GDM1 (cell line): ENCODE results near the gene SH3GL1.

Experiments
- DNase-seq: peaks from one replicate; lab custom pipeline; 2025; lab: John Stamatoyannopoulos, UW

The SH3GL1 gene

DNA sequence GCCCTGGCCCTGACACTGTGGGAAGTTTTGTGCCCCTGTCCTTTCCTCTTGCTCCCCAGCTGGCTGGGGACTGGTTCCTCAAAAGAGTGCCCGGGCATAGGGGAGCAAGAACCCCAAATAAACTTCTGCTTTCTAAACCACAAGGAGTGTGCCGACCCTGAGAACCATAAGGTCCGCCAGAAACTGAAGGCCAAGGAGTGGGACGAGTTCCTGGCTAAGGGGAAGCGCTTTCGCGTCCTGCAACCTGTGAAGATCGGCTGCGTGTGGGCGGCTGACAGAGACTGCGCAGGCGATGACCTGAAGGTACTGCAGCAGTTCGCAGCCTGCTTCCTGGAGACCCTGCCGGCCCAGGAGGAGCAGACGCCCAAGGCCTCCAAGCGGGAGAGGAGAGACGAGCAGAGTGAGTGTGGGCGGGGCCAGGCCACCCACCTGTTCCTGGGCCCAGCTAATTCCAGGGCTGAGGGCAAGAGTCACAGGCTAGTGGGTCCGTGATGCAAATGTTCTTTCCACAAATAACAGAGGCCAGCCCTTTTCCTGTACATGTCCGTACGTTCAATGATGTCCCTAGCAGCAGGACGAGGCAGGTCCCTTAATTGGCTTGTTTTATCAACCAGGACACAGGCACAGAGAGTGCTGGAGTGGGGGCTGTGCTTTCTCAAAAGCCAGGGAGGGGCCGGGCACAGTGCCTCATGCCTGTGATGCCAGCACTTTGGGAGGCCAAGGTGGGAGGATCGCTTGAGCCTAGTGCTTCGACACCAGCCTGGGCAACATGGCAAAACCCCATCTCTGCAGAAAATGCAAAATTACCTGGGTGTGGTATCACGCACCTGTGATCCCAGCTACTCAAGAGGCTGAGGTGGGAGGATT lies 31.7 kb upstream of the SH3GL1 start:
- peak; percentile 13 for DNase-seq

DNA sequence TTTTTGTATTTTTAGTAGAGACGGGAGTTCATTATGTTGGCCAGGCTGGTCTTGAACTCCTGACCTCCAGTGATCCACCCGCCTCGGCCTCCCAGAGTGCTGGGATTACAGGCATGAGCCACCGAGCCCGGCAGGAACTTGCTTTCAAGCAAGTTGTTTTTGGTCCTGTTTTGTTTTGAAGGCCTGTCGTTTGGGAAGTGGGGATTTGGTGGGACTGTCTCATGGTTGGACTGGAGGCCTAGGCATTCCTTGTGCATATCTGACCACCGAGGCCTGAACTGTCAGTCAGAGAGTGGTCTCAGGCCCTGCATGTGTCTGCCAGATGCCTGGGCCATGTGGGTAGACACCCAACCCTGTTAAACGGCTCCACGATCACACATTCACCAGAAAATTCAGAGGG lies 30.9 kb upstream of the SH3GL1 start:
- DNase-seq = no peak

DNA sequence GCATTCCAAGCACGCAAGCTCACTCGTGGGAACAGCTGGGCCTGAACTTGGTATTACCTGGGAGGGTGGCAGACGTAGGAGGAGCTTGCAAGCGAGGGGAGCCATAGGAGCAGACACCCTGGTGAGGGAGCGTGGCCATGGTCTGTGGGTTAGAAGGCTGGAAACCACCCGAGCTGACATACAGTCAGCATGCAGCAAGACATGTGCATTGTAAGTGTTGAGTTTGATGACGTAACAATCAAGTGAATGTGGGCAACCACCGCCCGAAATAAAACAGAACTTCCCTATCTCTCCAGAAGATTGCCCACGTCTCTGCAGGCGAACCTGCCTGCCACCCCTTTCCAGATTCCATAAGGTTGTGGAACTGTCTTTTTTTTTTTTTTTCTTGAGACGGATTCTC lies 30.4 kb upstream of the SH3GL1 start:
- peak; percentile 32 for DNase-seq

DNA sequence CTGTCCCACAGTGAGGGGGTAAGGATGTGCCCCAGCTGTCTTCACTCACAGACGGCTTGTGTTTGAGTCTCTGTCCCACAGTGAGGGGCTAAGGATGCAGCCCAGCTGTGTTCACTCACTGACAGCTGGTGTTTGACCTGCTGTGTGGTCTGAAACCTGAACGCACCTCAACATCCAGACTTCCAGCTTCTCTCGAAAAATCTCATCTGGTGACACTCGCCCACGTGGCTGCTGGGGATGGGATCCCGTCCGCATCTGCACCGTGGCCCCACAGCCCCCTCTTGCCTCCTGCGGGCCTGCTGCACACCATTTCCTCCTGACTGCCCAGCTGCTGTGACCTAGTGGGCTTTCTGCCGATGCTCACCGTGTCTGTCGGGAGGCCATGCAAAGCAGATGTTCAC lies 29.4 kb upstream of the SH3GL1 start:
- no peak for DNase-seq

DNA sequence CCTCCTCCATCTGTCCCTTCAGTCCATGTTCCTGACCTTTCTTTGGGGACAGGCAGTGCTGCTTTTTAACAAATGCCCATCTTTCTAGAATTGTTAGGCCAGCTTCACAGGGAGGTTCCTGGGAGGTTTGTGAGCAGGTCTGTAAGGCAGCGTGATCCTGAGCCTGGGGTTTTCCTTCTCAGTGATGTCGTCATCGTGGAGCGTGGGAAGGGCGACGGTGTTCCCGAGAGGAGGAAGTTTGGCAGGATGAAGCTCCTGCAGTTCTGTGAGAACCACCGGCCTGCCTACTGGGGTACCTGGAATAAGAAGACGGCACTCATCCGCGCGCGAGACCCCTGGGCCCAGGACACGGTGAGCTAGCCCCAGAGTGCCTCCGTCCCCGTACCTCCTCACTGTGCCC lies 28.9 kb upstream of the SH3GL1 start:
- DNase-seq = no peak

DNA sequence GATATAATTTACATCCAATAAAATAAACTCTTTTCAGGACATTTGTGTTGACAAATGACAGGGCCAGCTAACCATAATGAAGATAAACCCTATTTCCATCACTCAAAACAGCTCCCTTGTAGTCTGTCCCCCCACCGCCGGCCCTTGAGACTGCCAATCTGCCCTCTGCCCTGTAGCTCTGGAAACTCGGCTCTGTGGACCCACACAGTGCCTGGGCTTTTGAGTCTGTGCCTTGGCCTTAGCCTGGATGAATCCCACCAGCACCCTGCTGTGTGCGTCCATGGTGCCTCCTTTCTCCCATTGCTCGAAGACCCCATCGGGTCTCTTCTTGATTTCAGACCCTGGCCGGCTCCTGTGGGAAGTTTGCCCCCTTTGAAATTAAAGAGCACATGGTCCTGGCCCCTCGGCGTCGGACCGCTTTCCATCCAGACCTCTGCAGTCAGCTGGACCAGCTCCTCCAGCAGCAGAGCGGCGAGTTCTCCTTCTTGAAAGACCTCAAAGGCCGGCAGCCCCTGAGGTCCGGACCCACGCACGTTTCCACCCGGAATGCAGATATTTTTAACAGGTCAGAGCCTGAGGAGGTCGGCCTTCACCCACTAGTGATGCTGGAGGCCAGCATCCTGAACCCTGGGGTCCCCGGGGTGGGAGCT lies 28.1 kb upstream of the SH3GL1 start:
- no peak for DNase-seq

DNA sequence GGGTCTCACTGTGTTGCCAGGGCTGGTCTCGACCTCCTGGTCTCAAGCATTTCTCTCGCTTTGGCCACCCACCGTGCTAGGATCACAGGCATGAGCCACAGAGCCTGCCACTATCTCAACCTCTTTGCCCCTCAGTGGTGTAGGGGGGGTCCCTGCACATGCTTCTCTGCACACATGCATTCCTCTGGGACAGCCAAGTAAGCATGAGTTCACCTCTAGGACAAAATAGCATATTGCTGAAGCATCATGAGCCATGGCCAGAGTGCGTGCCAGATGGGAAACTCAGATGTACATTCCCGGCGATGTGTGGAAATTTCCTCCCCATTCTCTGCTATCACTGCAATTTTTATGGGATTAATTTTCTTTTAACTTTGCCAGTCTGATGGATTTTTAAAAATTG lies 25.2 kb upstream of the SH3GL1 start:
- no peak for DNase-seq

DNA sequence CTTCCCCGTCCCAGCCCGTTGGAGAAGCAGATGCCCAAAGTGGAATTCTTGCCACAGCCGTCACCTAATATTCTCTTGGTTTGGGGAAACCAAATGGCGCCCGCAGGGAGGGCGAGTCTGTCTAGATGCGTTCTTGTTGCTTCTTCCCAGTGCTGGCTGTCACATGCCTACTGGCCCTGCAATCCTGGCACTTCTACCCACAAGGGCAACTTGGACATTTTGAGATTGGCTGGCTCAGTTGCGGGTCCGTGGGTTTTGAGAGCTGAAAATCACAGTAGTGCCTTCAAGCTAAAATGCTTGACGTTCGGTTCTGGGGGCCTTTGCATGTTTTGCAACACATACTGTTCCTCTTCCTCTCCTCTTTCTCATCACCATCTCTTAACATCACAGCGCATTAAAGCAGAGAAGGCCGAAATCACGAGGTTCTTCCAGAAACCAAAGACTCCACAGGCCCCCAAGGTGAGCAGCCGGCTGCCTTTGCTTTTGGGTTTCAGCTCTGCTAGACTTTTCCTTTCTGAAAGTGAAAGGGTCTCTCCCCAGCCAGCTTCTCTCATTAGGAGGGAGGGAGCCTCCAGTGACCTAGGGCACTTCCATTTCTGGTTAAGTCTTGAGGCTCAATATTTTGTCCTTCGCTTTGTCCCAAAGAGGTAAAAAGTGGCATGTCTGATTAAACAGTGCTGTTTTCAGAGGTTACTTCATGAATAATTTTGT lies 23.2 kb upstream of the SH3GL1 start:
- DNase-seq = no peak

DNA sequence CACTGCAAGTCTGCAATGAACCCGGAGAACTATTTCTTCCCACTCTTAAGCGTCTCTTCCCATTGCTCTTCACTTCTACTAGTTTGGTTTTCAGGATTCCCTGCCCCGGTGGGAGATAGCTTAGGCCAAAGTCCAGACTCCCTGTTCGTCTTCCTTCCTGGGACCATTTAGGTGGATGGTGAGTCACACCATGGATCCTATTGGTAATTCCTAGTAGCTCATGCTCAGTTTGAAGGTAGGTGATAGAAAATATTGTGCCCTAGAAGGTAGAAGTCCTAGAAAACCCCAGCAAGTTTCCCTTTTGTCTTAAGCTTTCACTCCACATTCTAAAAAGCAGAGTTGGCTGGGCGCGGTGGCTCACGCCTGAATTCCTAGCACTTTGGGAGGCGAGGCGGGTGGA lies 15.9 kb upstream of the SH3GL1 start:
- no peak for DNase-seq

DNA sequence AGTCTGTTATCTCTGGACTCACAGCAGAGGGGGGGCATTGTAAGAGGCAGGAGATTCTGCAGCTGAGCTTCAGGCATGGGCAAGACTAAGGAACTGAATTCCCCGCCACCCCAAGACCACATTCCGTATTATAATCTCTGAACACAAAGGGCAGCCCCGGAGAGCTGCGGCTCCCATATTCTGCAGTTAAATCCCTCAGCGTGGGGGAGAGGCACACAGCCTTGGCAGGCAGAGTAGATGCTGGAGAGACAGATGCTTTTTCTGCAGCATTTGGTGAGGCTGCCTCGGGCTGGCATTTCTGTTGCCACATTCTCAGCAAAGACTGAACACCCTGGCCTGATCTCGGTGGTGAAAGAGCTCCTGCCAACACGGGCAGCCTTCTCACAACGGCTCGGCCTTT lies 15.0 kb upstream of the SH3GL1 start:
- DNase-seq = no peak

DNA sequence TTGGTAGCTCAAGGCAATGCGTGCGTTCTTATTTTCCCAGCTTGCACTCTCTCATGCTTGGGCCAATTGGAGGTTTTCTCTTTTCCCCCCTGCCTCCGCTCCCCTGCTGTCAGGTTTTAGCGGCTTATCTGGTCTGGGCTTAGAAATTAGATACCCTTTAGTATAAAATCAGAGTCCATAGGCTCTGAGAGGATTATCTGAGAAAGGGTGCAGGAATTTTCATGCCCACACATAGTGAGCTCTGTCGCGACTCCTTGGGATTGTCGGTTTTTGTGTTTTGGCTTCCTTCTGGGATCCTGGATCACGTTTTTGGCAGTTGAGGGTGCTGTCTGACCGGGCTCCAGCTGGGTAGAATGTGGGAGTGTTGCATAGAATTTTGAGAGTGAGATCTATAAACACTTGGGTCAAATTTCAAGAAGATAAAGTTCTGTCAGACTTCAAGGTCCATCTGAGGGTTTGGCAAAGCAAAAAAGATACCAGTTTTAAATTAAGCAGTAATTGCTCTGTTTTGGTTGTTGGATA lies 14.5 kb upstream of the SH3GL1 start:
- no peak for DNase-seq

DNA sequence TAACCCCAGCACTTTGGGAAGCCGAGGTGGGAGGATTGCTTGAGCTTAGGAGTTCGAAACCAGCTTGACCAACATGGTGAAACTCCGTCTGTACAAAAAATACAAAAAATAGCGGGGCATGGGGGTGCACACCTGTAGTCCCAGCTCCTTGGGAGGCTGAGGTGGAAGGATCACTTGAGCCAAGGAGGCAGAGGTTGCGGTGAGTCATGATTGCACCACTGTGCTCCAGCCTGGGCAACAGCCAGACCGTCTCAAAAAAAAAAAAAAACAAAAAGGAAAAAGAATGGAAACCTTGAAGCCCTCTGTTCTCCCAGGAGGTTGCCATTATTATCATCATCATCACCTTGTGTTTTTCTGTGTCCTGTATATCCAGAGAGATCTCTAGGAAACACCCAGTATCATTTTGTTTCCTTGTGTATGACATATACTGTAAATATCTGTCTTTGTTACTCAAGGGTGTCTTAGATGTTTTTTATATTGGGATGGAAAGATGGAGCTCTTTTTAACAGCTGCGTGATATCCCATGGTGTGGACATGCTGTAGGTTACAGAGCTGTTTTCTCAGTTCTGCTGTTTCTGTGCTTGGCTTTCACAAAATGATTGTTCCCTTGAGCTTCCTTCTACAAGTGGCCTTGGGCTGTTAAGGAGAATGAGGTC lies 13.9 kb upstream of the SH3GL1 start:
- no peak for DNase-seq

DNA sequence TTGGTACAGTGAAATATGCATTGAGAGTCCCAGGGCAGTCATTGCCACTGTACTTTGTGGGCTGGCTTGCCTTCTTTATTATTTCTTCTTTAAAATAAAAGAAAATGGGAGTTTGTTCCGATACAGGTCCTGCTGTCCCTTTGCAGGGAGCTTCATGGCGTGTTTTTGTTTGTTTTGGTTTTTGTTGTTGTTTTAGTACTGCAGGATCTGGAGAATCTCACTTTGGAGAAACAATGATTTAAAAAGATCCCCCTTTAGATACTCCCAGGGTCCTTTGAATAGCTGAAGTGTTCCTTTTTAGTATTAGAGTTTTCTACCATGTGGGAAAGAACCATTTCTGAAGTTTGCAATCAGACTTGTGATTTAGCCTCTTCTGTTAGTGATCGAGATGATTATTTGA lies 13.2 kb upstream of the SH3GL1 start:
- no peak for DNase-seq

DNA sequence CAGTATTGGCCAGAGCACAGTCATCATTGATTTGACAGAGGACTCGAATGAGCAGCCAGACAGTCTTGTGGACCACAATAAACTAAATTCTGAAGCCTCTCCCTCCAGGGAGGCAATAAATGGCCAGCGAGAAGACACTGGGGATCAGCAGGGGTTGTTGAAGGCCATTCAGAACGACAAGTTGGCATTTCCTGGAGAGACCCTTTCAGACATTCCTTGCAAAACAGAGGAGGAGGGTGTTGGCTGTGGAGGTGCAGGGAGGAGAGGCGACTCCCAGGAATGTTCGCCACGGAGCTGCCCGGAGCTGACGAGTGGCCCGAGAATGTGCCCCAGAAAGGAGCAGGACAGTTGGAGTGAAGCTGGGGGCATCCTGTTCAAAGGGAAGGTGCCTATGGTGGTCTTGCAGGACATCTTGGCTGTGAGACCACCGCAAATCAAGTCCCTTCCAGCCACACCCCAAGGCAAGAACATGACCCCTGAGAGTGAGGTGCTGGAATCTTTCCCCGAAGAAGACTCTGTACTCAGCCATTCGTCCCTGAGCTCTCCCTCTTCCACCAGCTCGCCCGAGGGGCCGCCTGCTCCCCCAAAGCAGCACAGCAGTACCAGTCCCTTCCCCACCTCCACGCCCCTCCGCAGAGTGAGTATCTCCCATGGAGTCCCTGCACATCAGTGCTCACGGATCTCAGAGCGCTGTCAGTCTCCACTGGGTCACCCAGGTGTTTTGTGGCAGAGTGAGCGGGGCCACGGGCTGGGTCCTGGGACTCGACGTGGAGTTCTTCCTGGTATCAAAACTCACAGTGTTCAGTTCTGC lies 9.0 kb upstream of the SH3GL1 start:
- DNase-seq = no peak

DNA sequence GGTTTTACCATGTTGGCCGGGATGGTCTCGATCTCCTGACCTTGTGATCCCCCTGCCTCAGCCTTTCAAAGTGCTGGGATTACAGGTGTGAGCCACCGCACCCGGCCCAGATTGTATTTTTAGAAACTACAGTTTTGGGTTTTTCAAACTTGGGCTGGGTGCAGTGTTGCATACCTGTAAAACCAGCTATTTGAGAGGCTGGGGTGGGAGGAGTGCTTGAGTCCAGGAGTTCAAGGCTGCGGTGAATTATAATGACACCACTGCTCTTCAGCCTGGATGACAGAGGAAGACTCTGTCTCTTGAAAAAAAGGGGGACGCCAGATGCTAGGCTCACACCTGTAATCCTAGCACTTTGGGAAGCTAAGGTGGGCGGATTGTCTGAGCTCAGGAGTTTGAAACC lies 6.3 kb upstream of the SH3GL1 start:
- no peak for DNase-seq

DNA sequence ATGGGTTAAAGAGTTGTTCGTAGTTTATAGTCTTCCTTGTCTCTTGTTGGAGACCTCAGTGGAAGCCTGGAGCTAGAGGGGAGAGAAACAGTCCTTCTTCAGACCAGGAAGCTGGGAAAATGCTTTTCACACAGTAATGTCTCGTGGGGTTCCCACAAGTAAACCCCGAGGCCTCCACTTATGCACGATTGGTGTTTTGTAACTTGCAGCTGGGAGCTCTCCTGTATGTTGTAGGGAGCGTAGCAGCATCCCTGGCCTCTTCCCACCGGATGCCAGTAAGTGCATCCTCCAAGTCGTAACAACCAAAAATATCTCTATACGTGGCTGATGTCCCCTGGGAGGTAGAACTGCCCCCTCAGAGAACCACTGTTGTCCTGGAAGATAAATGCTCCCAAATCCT lies 5.6 kb upstream of the SH3GL1 start:
- no peak for DNase-seq

DNA sequence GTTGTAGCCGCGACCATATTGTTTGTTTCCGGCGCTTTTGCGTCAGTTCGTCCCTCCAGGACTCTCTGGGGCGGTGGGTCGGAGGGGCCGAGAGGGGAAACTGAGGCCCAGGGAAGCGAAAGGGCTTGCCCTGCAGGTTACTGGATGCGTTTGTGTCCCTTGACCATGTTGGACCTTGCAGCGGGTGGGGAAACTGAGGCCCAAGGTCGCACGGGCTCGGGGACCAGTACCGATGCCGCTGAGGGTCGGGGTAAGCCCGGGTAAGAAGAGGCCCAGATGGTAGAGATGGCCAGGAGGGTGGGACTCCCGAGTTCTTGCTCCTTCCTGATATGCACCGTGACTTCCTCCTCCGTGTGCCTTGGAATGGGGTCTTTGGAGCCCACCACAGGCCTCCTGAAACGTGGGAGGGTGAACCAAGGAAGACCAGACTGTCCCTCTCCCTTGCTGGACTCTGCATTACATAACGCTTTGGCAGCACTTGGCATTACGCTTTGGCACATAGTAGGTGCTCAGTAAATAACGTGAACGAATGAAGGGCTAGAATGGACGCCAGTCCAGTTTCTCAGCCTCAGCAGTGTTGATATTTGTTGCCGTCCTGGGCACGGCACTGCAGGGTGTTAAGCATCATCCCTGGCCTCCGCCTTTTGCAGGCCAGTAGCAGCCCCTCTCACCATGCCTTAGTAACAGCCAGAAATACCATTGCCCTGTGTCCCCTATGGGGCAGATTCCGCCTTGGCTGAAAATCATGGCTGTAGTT lies 2.8 kb upstream of the SH3GL1 start:
- no peak for DNase-seq

DNA sequence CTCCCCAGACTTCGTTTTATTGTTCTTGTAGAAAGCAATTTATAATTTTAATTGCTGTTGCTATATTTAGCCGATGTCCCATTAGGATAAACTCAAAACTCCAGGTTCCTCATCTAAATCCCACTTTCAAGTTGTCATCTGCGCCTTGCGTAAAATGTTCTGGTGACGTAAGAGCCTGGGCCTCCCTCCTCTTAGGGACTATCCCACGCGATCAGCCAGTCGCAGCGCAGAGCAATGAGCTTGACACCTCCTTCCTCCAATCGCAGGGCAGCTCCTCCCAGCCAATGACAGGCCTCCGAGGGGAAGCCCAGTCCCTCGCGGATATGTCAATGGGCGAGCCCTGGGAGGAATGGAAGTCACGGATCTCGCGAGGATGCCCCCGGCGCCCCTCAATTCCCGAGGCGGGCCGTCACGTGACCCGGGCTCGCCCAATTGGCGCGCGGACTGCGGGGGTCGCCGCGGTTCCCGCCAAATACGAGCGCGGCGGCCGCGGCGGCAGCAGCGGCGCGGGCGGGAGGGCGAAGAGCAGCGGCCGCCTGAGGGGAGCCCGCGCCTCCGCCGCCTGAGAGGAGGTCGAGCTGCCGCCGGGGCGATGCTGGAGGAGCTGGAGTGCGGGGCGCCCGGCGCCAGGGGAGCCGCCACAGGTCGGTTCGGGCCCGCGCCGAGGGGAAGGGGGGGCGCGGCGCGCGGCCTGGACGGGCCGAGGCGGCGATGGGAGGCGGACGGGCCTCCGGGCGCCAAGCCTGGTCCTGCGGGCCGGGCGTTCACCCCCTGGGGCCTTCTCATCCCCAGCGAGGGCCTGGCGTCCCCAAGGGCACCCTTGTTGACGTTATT lies 2.0 kb upstream of the SH3GL1 start, which contains the start of gene CHAF1A:
CHAF1A (plus strand) TSS at position 470 of the 834 bp plus-strand sequence; CDS start at position 593, 123 bp downstream.
- DNase-seq = peak; percentile 100

DNA sequence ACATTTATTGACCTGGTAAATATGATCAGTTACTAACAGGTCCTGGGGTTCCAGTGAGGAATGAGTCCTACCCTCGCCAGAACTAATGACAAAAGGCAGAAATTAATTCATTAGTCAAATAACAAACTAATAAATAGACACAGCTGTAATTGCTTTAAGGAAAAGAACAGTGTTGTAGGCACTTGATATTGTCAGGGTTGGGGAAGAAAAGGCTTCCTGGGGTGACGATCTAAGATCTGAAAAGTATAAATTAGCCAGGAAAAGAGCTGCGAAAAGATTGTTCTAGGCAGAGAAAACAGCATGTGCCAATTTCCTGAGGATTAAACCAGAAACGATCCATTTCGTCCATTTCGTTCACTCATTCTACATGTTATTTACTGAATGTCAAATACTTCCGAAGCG lies 1.4 kb upstream of the SH3GL1 start:
- DNase-seq = no peak

DNA sequence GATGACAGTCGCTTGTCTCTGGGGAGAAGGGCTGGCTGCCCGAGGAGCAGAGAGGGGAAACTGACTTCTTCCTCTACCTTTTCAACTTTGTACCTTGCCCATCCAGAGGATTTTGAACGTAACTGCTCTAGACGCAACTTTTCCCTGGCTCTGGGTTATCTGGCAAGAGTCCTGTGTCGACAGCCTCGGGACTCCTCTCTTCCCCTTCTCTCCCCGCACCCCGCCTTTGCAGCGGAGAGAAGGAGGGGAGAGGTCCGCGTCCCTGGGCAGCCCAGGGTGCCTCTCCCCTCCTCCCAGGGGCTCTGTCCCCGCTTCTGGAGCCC lies 574 bp downstream of the SH3GL1 start:
- DNase-seq = no peak
